GM12891 (cell line): ENCODE measurements around the gene MAMDC2.
A peak's percentile ranks its signal among the peaks of the same experiment; 100 is the strongest.

Experiments used
- DNase-seq: peaks from one replicate; pipeline ENCODE4 v3.0.0; 2011; ENCODE audit warnings: low spot score; ENCODE audit not compliant: insufficient read length
- FAIRE-seq: peaks from 2 replicates; lab custom pipeline; 2011; peaks lifted over from hg19 to GRCh38; lab: Jason Lieb, UNC
- PAX5 ChIP-seq: IDR thresholded peaks from 2 replicates; pipeline ENCODE4 v1.6.1; 2011; ENCODE audit warnings: low read length, moderate library complexity, mild to moderate bottlenecking; ENCODE audit not compliant: insufficient read depth, severe bottlenecking
- POLR2A ChIP-seq: IDR thresholded peaks from 2 replicates; pipeline ENCODE4 v1.6.1; 2011; ENCODE audit warnings: low read depth, low read length, control low read depth
- POLR2AphosphoS5 ChIP-seq: IDR thresholded peaks from 2 replicates; pipeline ENCODE4 v1.6.1; 2011; ENCODE audit warnings: low read depth, low read length, control low read depth
- POU2F2 ChIP-seq: IDR thresholded peaks from 2 replicates; pipeline ENCODE4 v1.6.1; 2011; ENCODE audit warnings: low read depth, mild to moderate bottlenecking, control low read depth, low read length, moderate library complexity
- SPI1 ChIP-seq: IDR thresholded peaks from 2 replicates; pipeline ENCODE4 v1.6.1; 2011; ENCODE audit warnings: low read depth, low read length, control low read depth
- TAF1 ChIP-seq: IDR thresholded peaks from 2 replicates; pipeline ENCODE4 v1.6.1; 2011; ENCODE audit warnings: low read depth, low read length, control low read depth

Gene MAMDC2

GRCh38 chr9:70130266-70130665 lies 86.6 kb downstream of the MAMDC2 start:
- FAIRE-seq: no peak
- TF ChIP-seq SPI1 (peak; percentile 23; the same call in 1 of the 2 replicates), POU2F2 (no peak), POLR2A (no peak), PAX5 (no peak), POLR2AphosphoS5 (no peak), TAF1 (no peak)

DNA sequence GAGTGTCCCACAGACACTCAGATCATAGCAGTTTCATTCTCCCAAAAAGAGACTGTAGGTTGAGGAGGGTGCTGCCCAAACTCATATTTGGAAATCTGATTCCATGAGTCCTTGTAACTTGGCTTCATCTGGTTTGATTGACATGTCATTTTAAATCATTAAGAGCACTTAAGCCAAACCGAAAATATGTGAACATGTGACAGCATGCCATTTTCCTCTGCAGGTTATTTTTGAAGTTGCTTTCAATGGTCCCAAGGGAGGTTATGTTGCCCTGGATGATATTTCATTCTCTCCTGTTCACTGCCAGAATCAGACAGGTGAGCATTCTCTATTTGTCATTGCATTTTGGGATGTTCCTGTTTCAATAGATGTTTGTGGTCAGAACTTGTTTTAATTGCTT lies 87.6 kb downstream of the MAMDC2 start:
- no peak for TF ChIP-seq PAX5
- TF ChIP-seq TAF1: no peak
- DNase-seq (no peak), FAIRE-seq (no peak)

More at GRCh38 chr9:70130266-70130665, 86.6 kb downstream of the MAMDC2 start:
- no peak for DNase-seq

DNA sequence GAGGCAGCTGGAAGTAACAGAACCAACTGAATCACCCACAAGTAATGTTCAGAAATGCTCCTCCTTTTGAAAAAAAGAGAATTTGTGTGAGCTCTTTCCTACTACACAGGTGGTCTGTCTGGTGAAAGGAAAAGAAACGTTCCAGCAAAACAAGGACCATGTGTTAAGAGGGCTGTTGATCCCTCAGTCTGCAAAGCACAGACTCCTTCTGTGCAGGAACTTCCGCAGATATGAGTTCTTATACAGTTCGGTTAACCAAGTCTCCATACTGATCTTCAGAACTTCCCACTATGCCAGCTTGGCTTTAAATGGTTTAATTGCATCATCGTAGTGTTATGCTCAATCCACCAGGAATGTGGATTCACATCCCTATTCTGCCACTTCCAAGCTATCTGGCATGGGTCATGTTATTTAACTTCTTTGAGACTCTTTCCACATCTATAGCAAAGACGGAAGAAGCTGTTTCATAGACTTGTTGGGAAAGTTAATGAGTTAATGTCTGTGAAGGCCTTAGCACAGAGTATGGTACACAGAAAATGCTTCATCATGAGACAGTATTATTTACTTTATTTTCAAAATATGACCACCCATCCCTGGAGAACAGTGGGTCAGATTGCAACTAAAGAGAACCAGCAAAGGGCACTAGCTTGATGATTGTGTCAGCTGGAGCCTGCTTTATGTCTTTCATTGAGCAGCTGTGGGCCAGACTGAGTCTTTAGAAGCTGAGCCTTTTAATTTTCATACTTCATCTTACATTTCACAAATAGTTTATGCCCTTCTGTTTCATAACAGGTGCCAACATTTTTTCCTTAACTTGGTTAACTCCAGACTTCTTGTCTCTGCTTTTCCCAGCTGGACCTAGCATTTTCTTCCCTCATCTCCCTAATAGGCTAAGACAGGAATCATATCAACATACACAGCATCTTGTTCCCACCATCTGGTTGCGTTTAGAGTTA lies 89.9 kb downstream of the MAMDC2 start:
- TF ChIP-seq POU2F2 (no peak), POLR2A (no peak), TAF1 (no peak), POLR2AphosphoS5 (no peak), SPI1 (no peak), PAX5 (no peak)
- no peak for FAIRE-seq
- DNase-seq: no peak

- FAIRE-seq (no peak), DNase-seq (no peak)
- no peak for TF ChIP-seq SPI1
- no peak for TF ChIP-seq PAX5
- TF ChIP-seq POLR2A: no peak
- no peak for TF ChIP-seq POLR2AphosphoS5
- TF ChIP-seq POU2F2: no peak
- TF ChIP-seq TAF1: no peak
These were observed 90.7 kb downstream of the MAMDC2 start for GRCh38 chr9:70134360-70134759.

DNA sequence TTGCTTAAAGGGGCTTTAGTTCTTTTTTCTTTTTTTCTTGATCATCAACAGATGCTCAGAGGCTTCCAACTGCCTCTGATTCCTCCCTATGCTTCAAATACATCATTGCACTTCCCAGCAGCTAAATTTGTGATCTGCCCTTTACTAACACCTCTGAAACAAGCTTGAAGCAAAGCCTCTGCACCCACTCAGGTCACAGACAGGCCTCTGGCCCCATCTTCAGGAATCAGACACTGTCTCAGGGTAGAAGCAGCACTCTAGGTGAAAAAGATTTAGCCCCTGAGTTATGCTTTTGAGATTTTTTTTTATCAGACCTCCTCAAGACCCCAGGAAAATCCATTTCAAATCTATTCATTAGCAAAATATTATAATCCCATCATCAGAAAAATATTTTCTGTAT lies 91.5 kb downstream of the MAMDC2 start:
- FAIRE-seq (no peak), DNase-seq (no peak)
- TF ChIP-seq TAF1 (no peak), POU2F2 (no peak), SPI1 (no peak), PAX5 (no peak), POLR2A (no peak), POLR2AphosphoS5 (no peak)

DNA sequence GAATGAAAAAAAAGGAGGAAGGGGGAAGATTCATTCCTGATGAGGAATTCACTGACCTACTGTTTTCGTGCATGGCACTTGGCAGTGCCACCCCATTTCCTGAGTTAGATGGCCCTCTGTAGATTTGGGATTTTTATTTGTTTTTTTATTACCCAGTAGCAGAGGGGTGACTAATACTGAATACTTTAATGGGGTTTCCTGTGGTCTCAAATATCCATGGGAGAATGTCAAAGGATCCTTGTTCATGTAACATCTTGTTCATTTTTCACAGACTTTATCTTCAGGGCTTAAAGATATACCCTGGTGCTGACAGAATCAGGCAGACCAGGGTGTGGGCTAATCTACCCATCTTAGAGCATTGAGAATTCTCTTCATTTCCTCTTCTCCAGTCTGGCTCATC lies 93.0 kb downstream of the MAMDC2 start:
- no peak for TF ChIP-seq POLR2AphosphoS5
- FAIRE-seq: no peak
- DNase-seq: no peak

- no peak for FAIRE-seq
- TF ChIP-seq SPI1 (no peak), TAF1 (no peak), PAX5 (no peak), POLR2AphosphoS5 (no peak), POLR2A (no peak), POU2F2 (no peak)
- DNase-seq: no peak
These were observed 93.9 kb downstream of the MAMDC2 start for GRCh38 chr9:70137577-70137976.

DNA sequence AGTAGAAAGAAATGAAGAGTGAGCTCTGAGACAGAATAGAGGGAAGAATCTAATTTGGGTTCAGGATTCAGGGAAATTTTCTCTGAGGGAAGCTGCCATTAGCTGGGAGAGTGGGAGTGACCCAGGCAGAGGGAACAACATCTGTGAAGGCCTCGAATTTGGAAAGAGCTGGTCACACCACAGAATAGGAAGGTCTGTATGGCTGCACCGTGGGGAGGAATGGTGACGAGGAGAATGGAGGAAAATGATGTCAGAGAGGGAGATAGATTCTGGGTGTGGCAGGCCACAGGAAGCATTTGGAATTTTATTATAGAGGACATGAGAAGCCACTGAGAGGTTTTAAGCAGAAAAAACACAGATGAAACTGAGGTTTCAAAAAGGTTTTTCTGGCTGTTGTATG lies 98.5 kb downstream of the MAMDC2 start:
- FAIRE-seq: no peak
- no peak for DNase-seq

GRCh38 chr9:70143394-70144130 lies 99.9 kb downstream of the MAMDC2 start:
- FAIRE-seq (no peak), DNase-seq (no peak)
- TF ChIP-seq PAX5 (no peak), TAF1 (no peak), POLR2A (no peak), POU2F2 (no peak), SPI1 (no peak), POLR2AphosphoS5 (no peak)

More for the DNA sequence above, 98.5 kb downstream of the MAMDC2 start:
- TF ChIP-seq POLR2AphosphoS5: no peak
- TF ChIP-seq POU2F2: no peak
- TF ChIP-seq TAF1: no peak
- TF ChIP-seq SPI1: no peak
- TF ChIP-seq PAX5: no peak
- no peak for TF ChIP-seq POLR2A

- no peak for FAIRE-seq
- TF ChIP-seq PAX5 (no peak), POLR2A (no peak), TAF1 (no peak), SPI1 (no peak), POLR2AphosphoS5 (no peak), POU2F2 (no peak)
These were observed 100.5 kb downstream of the MAMDC2 start for GRCh38 chr9:70144131-70144503.

DNA sequence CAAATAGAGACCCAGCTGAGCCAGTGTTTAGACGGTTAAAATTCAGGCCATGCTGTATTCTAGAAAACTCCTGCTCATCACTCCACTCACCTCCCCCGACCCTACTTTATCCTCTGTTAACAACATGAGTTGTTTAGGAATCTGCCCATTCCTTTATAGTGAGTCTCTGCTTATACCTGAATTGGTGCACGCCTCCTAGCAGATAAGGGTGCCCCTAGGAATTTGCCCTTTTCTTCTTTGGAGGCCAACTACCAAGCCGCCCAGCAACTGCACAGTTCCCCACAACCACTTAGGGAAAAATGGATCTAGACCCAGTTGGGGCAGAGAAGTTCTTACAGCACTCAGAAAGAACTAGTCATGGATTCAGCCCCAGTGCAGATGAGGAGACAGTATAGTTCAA lies 102.3 kb downstream of the MAMDC2 start:
- DNase-seq (no peak), FAIRE-seq (no peak)
- no peak for TF ChIP-seq TAF1
- no peak for TF ChIP-seq POU2F2
- no peak for TF ChIP-seq SPI1
- no peak for TF ChIP-seq POLR2A
- TF ChIP-seq POLR2AphosphoS5: no peak
- no peak for TF ChIP-seq PAX5

More at GRCh38 chr9:70144131-70144503, 100.5 kb downstream of the MAMDC2 start:
- no peak for DNase-seq
